ENCODE data around the gene GPSM1. TPM values are rescaled to one million over a fixed set of nuclear protein-coding genes. Genes with fewer than 3 reads are reported as not detected.

GPSM1 gene
- total RNA-seq, 1 donor from 2014 or later = 31.7 TPM

DNA sequence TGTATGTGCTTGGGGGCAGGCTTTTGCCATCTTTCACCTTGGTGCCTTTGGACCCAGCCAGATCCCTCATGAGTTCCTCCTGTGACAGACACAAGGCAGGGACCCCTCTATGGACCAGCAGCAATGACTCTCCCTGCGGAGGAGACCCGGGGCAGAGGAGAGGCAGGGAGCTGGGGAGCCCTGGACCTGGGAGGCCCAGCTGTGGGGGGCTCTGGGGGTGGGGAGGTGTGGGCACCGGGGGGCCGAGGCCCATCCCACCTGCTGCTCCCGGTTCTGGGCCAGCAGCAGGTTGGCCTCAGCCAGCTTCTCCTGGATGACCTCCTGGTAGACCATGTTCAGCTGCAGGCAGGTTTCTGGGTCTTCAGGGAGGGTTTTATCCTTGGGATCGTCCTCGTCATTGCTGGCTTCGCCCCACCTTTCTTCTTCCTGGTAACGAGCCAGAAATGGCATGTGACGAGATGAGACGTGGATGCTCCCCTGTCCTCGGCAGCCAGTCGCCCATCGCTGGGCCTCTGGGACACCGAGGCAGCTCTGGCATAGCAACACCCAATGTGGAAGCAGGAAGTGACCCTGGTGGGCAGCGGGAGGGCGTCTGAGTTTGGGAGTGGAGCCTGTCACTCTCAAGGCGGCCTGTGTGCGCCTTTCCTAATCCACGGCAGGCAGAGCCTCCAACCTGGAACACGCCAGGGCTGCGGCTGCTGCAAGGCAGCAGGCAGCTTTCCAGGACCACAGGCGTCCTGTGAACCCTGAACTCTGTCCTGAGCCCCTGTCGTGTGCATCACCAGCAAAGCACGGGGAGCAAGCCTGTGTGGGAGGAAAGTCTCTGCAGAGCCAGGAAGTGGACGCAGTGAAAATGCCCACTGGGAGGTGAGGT, 68.2 kb downstream of the GPSM1 start:
- DNase-seq (ENCODE audit: low spot score) = no peak
- peaks cover 25% of the 10 kb centered on the region for H3K36me3 Mint-ChIP-seq (ENCODE audit: low read depth, unreplicated experiment)
- TF ChIP-seq, protein P1, sequence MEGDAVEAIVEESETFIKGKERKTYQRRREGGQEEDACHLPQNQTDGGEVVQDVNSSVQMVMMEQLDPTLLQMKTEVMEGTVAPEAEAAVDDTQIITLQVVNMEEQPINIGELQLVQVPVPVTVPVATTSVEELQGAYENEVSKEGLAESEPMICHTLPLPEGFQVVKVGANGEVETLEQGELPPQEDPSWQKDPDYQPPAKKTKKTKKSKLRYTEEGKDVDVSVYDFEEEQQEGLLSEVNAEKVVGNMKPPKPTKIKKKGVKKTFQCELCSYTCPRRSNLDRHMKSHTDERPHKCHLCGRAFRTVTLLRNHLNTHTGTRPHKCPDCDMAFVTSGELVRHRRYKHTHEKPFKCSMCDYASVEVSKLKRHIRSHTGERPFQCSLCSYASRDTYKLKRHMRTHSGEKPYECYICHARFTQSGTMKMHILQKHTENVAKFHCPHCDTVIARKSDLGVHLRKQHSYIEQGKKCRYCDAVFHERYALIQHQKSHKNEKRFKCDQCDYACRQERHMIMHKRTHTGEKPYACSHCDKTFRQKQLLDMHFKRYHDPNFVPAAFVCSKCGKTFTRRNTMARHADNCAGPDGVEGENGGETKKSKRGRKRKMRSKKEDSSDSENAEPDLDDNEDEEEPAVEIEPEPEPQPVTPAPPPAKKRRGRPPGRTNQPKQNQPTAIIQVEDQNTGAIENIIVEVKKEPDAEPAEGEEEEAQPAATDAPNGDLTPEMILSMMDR (IDR thresholded peaks at IDR 0.05; ENCODE audit: unreplicated experiment) = no peak
- H3K4me3 Mint-ChIP-seq (ENCODE audit: unreplicated experiment) = peak overlapping the region; percentile 69
- H3K9me3 Mint-ChIP-seq (ENCODE audit: unreplicated experiment) = no peaks in the 10 kb centered on the region
- peaks cover 7% of the 10 kb centered on the region for H3K27me3 Mint-ChIP-seq (ENCODE audit: unreplicated experiment)
- no peak overlapping the region for H3K27ac Mint-ChIP-seq (ENCODE audit: unreplicated experiment)
- peaks cover 7% of the 10 kb centered on the region for H3K4me1 Mint-ChIP-seq (ENCODE audit: unreplicated experiment)

DNA sequence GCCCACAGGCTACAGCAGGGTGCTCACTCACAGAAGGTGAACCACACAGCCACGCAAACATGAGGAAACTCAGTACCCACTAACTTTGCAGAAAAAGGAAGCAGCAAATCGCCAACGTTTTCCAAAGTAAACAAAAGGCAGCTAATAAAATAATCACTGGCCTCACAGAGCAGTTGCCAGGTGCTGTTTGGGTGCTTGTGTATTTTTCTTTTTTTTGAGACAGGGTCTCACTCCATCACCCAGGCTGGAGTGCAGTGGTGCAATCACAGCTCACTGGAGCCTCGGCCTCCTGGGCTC, 68.8 kb downstream of the GPSM1 start:
- H3K4me3 Mint-ChIP-seq (ENCODE audit: unreplicated experiment) = no peak overlapping the region
- peaks cover 23% of the 10 kb centered on the region for H3K36me3 Mint-ChIP-seq (ENCODE audit: low read depth, unreplicated experiment)
- H3K27ac Mint-ChIP-seq (ENCODE audit: unreplicated experiment) = no peak overlapping the region
- no peak for DNase-seq (ENCODE audit: low spot score)
- no peaks in the 10 kb centered on the region for H3K9me3 Mint-ChIP-seq (ENCODE audit: unreplicated experiment)
- peaks cover 7% of the 10 kb centered on the region for H3K4me1 Mint-ChIP-seq (ENCODE audit: unreplicated experiment)
- peaks cover 10% of the 10 kb centered on the region for H3K27me3 Mint-ChIP-seq (ENCODE audit: unreplicated experiment)
- TF ChIP-seq, protein P1 (IDR thresholded peaks at IDR 0.05; ENCODE audit: unreplicated experiment) = no peak

DNA sequence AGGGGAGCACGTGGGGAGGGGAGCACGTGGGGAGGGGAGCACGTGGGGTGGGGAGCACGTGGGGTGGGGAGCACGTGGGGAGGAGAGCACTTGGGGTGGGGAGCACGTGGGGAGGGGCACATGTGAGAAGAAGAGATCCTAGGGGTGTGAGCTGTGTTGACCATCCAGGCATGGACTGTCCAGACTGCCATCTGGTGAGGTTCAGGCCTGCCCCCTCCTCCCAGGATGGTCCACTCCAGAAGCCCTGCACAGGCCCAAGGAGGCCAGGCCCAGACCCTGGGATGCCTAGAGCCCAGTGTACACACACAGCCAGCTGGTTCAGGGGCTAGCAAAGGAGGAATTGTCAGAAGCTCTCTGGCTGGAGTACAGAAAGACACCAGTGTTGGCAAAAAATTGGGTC, 70.3 kb downstream of the GPSM1 start:
- Mint-ChIP-seq H3K27me3 (ENCODE audit: unreplicated experiment) (peaks cover 10% of the 10 kb centered on the region), H3K36me3 (ENCODE audit: low read depth, unreplicated experiment) (peaks cover 27% of the 10 kb centered on the region), H3K27ac (ENCODE audit: unreplicated experiment) (no peak overlapping the region), H3K4me3 (ENCODE audit: unreplicated experiment) (no peak overlapping the region), H3K4me1 (ENCODE audit: unreplicated experiment) (peaks cover 7% of the 10 kb centered on the region), H3K9me3 (ENCODE audit: unreplicated experiment) (no peaks in the 10 kb centered on the region)
- no peak for DNase-seq (ENCODE audit: low spot score)
- TF ChIP-seq, protein P1 (IDR thresholded peaks at IDR 0.05; ENCODE audit: unreplicated experiment) = no peak

DNA sequence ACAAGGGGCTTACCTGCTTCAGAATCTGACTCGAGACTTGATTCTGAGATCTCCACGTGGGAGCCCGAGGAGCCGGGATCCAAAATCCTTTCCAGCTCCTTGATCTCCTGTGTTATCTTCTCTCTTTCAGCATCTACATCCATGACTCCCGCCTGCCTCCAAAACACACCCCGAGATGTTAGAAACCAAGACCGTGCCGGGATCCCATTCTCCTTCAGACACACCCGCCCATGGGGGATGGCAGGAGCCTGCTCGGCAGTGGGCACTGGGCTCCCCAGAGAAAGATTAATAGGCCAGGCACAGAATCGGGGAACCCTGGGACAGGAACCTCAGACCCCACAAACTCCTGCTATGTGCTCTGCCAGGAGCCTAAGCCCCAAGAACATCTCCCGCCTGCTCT, 70.9 kb downstream of the GPSM1 start:
- Mint-ChIP-seq H3K4me3 (ENCODE audit: unreplicated experiment) (peak overlapping the region; percentile 50), H3K36me3 (ENCODE audit: low read depth, unreplicated experiment) (peaks cover 27% of the 10 kb centered on the region)
- DNase-seq (ENCODE audit: low spot score) = no peak

More for the DNA sequence above, 70.9 kb downstream of the GPSM1 start:
- peaks cover 10% of the 10 kb centered on the region for H3K27me3 Mint-ChIP-seq (ENCODE audit: unreplicated experiment)
- TF ChIP-seq, protein P1 (IDR thresholded peaks at IDR 0.05; ENCODE audit: unreplicated experiment) = no peak
- H3K27ac Mint-ChIP-seq (ENCODE audit: unreplicated experiment) = no peak overlapping the region
- H3K9me3 Mint-ChIP-seq (ENCODE audit: unreplicated experiment) = no peaks in the 10 kb centered on the region
- peaks cover 7% of the 10 kb centered on the region for H3K4me1 Mint-ChIP-seq (ENCODE audit: unreplicated experiment)
